Ovary (tissue), 9 donors: Measurements from ENCODE around the gene RGR. TPM values are rescaled to one million over a fixed set of nuclear protein-coding genes. Genes with fewer than 3 reads are reported as not detected.

Source experiments
- DNase-seq, 5 donors: peaks; one replicate each; pipeline ENCODE4 v3.0.0-alpha.2; 2019 to 2020
- H3K27ac ChIP-seq, 2 donors: fragments of 200-600 bp; one replicate each; pipeline versions ENCODE4 v1.5.1 to v1.8.0; 2019 to 2022
- H3K27me3 ChIP-seq: fragments of 200-600 bp; one replicate; pipeline ENCODE4 v1.8.0; 2022
- H3K36me3 ChIP-seq: fragments of 200-600 bp; sonication (generic); one replicate; pipeline ENCODE4 v1.5.1; 2019
- H3K4me1 ChIP-seq: one replicate; pipeline ENCODE4 v1.8.1; 2013; ENCODE audit warnings: mild to moderate bottlenecking, moderate library complexity; ENCODE audit not compliant: insufficient read depth
- H3K4me3 ChIP-seq: fragments of 200-600 bp; sonication (generic); one replicate; pipeline ENCODE4 v1.5.1; 2017
- H3K9me3 ChIP-seq, 2 donors: fragments of 200-600 bp in 1 of 2; sonication (generic) in 1 of 2; one replicate each; pipeline versions ENCODE4 v1.5.1 to v1.8.1; 2013 to 2019; ENCODE audit warnings: mild to moderate bottlenecking in 1 of 2, moderate library complexity in 1 of 2
- EP300 ChIP-seq: sonication (generic); formaldehyde crosslinking; IDR thresholded peaks from one replicate; pipeline ENCODE4 v1.6.1; 2017; ENCODE audit warnings: antibody characterized with exemption
- POLR2A ChIP-seq: fragments of 450-650 bp; IDR thresholded peaks from one replicate; pipeline ENCODE4 v1.6.1; 2017; ENCODE audit warnings: antibody characterized with exemption, mild to moderate bottlenecking, moderate library complexity
- WGBS, 3 donors: extraction: QIAGEN DNeasy Blood & Tissue Kit in 1 of 3; methylation state at CpG; one replicate each; pipeline versions ENCODE4 v1.1.5 to v1.1.7; 2013 to 2017; 5-methylcytosine and 5-hydroxymethylcytosine counted together
- intact Hi-C, 4 donors: fragments of 100-400 bp; cut with DNase I; formaldehyde crosslinking; loops; one replicate each; pipeline versions ENCODE4 v1.11.0 to v1.15.1; 2022 to 2023
- polyA plus RNA-seq, 2 donors: library from polyadenylated mRNA; stranded (reverse); fragments of 200-250 nt in 1 of 2; fragments of 350-450 nt in 1 of 2; fragmentation: Illumina TruSeq in 1 of 2; extraction: RNeasy Lipid Tissue Mini Kit (QIAGEN cat#74804) in 1 of 2; gene quantifications; one replicate each; pipeline ENCODE4 v1.2.3, GENCODE V29; 2013 to 2014
- total RNA-seq, 7 donors: library from RNA; depleted of rRNA in 2 of 7; stranded (reverse); fragments of >200 nt in 2 of 7; fragmentation: NEBNext Ultra II Directional in 3 of 7; extraction: Animal tissue kit (Norgen Biotek cat#: 25700) in 3 of 7; gene quantifications; one replicate each; pipeline versions ENCODE4 v1.1.0 to v1.2.4, GENCODE V29; 2016 to 2023
- TF ChIP-seq, protein P1 (sequence below), 3 donors: fragments of 450-650 bp in 2 of 3; fragments of 200-600 bp in 1 of 3; IDR thresholded peaks; one replicate each; pipeline versions ENCODE4 v1.5.1 to v1.8.0; 2016 to 2022; ENCODE audit warnings: antibody characterized with exemption in 3 of 3, mild to moderate bottlenecking in 1 of 3
- donor health status: DM: no; HTN: no; CAD: no; lungs with moderate emphysema.
- donor health status: DM: no; HTN: no; CAD: no.
- donor health status: Bipolar disorder and iron deficiency.
- donor health status: DM: yes; HTN: yes; CAD: no.
- donor health status: DM: no; HTN: no; CAD: no.
- donor health status: DM: yes; HTN: yes; CAD: no.

Gene RGR
- total and polyA plus RNA-seq, 9 donors = not detected

DNA sequence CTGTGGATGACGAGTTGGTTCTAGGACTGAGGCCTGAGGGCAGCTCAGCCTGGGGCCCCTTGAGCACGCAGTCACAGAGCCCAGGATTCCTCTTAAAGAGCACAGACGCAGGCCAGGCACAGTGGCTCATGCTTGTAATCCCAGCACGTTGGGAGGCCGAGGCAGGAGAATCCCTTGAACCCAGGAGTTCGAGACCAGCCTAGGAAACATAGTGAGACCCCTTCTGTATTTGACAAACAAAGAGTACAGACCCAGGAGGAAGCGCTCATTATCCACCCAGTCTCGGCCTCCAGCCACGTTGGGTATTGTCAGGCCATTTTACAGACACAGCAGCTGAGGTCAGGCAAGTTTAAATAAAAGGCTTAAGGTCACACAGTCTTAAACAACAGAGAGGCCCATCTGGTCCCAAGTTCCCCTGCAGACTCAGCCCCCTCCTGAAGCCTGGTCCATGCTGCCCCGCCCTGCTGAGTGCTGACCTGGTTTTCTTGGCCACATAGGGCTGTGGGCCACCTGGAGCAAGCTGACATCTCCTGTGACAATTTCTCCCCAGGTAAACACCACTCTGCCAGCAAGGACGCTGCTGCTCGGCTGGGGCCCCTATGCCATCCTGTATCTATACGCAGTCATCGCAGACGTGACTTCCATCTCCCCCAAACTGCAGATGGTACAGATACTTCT is 12.6 kb downstream of the RGR start:
- no peak for DNase-seq
- Histone ChIP-seq H3K9me3 (no peaks in the 10 kb centered on the region), H3K4me3 (no peak overlapping the region), H3K36me3 (no peaks in the 10 kb centered on the region), H3K27ac (no peak overlapping the region), H3K4me1 (no peaks in the 10 kb centered on the region), H3K27me3 (no peaks in the 10 kb centered on the region)
- 73 to 75% (median 75%) methylated on average over 15 of the region's 15 CpGs for WGBS, 3 donors
- TF ChIP-seq, protein P1, sequence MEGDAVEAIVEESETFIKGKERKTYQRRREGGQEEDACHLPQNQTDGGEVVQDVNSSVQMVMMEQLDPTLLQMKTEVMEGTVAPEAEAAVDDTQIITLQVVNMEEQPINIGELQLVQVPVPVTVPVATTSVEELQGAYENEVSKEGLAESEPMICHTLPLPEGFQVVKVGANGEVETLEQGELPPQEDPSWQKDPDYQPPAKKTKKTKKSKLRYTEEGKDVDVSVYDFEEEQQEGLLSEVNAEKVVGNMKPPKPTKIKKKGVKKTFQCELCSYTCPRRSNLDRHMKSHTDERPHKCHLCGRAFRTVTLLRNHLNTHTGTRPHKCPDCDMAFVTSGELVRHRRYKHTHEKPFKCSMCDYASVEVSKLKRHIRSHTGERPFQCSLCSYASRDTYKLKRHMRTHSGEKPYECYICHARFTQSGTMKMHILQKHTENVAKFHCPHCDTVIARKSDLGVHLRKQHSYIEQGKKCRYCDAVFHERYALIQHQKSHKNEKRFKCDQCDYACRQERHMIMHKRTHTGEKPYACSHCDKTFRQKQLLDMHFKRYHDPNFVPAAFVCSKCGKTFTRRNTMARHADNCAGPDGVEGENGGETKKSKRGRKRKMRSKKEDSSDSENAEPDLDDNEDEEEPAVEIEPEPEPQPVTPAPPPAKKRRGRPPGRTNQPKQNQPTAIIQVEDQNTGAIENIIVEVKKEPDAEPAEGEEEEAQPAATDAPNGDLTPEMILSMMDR (IDR thresholded peaks at IDR 0.05) = no peak
- TF ChIP-seq EP300 (no peak), POLR2A (no peak)
- intact Hi-C loops = no loop called here

DNA sequence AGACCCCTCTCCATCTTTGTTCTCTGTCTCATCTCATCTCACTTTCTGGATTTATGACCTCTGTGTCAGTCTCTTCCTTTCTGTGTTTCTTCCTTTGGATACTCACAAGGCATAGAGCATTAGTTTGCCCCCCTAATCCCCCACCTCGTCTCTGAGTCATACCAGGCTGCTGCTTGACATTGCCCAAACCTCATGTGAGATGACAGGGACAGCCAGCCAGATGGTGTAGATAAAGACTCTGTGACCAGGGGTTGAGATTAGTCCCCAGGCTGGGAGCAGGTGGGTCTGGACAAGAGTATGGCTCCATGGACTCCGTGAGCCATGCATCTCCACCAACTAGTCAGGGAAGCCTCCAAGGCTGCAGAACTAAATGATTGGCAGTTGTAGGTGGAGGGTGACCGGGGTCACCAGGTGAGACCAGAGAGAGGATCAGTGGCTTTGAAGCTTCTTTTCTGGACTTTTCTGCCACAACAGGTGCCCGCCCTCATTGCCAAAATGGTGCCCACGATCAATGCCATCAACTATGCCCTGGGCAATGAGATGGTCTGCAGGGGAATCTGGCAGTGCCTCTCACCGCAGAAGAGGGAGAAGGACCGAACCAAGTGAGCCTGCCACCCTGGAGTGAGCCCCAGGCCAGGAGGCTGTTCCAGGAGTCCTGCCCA is 13.3 kb downstream of the RGR start:
- H3K9me3 ChIP-seq = no peaks in the 10 kb centered on the region
- no peaks in the 10 kb centered on the region for H3K4me1 ChIP-seq
- H3K27me3 ChIP-seq = no peaks in the 10 kb centered on the region
- H3K27ac ChIP-seq = no peak overlapping the region
- intact Hi-C loops = no loop called here
- DNase-seq = no peak
- no peaks in the 10 kb centered on the region for H3K36me3 ChIP-seq
- TF ChIP-seq EP300 = no peak
- TF ChIP-seq, protein P1 (IDR thresholded peaks at IDR 0.05) = no peak
- TF ChIP-seq POLR2A = no peak
- WGBS, 3 donors = 85 to 90% (median 86%) methylated on average over 7 of the region's 7 CpGs
- H3K4me3 ChIP-seq = no peak overlapping the region

DNA sequence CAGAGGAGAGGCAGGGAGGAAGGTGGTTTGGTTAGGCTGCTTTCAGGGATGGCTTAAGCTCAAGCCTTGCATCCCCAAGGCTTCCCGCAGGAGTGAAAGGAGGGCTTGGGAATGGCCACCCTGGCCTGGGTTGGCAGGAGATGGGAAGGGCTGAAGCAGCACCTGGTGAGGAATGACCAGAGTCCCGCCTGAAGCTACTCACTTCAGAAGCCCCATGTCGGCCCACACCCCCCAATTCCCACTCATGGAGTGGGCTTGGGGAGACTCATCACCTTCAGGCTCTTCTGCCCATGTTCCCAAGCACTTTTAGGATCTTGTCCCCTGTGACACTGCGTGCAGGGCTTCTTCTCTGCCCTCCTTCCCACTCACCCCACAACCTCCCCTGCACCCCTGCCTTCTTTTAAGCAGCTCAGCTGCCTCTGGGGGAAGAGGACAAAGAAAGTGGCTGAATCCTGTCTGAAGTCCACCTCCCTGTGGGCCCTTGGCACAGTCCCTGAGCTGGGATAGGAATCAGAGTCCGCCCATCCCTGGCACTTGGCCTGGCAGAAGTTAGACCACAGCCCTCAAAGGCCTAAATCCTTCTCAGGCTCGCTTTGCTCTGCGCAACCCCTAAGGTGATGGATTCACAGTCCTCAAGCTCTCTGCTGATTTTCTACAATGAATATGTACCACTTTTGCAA is 16.5 kb downstream of the RGR start:
- intact Hi-C loops = loop anchor here in 1 of 4 donors (5.0 to 10.0 kb wide), 2 partner anchors 113 to 281 kb away; no protein-coding TSS in a partner anchor
- peaks cover 1% of the 10 kb centered on the region for H3K4me1 ChIP-seq
- DNase-seq = no peak
- H3K9me3 ChIP-seq = no peaks in the 10 kb centered on the region
- no peaks in the 10 kb centered on the region for H3K36me3 ChIP-seq
- TF ChIP-seq EP300 (no peak), POLR2A (no peak)
- TF ChIP-seq, protein P1 (IDR thresholded peaks at IDR 0.05) = no peak
- 72 to 86% (median 82%) methylated on average over 7 of the region's 7 CpGs for WGBS, 3 donors
- H3K27ac ChIP-seq = no peak overlapping the region
- H3K4me3 ChIP-seq = no peak overlapping the region
- H3K27me3 ChIP-seq = no peaks in the 10 kb centered on the region

DNA sequence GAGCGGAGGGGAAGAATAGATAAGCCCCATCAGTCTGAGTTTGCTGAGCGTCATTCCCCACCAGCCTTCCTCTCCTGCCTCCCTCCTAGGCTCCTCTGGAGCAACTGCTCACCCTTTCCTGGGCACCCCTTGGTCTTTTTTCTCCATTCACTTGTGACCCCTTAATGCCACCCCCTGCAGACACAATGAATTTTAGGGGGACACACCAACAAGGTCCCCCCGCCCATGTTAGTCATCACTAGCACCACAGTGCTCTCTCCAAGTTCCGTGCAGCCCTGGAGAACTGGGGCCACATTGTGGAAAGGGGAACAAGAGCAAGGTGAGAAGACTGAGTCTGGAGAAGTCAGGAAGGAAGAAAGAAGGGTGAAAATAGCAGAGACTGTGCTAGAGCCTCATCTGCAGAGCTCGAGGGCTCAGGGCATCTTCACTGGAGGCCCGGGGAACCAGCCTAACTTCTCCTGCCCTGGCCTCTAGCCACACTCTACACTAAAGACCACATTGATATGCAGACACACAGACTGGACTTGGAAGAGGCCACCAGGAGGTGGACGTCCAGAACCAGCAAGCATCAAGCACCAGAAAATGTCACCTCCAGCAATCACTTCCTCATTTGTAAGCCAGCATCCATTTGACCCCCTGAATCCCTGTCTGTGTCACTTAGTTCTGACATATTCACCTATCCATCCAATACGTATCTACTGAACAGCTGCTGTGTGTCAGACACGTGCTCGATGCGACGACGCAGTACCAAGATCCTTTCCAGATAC is 17.5 kb downstream of the RGR start:
- Histone ChIP-seq H3K4me1 (peaks cover 1% of the 10 kb centered on the region), H3K4me3 (no peak overlapping the region), H3K27ac (no peak overlapping the region), H3K27me3 (no peaks in the 10 kb centered on the region), H3K36me3 (no peaks in the 10 kb centered on the region), H3K9me3 (no peaks in the 10 kb centered on the region)
- intact Hi-C loops = loop anchor here in 1 of 4 donors (5.0 to 10.0 kb wide), 2 partner anchors 112 to 280 kb away; no protein-coding TSS in a partner anchor
- no peak for DNase-seq
- TF ChIP-seq EP300 (no peak), POLR2A (no peak)
- TF ChIP-seq, protein P1 (IDR thresholded peaks at IDR 0.05) = no peak
- WGBS, 3 donors = 64 to 71% (median 66%) methylated on average over 13 of the region's 13 CpGs
